ENCODE results near the gene CNGA2.

Gene CNGA2

DNA sequence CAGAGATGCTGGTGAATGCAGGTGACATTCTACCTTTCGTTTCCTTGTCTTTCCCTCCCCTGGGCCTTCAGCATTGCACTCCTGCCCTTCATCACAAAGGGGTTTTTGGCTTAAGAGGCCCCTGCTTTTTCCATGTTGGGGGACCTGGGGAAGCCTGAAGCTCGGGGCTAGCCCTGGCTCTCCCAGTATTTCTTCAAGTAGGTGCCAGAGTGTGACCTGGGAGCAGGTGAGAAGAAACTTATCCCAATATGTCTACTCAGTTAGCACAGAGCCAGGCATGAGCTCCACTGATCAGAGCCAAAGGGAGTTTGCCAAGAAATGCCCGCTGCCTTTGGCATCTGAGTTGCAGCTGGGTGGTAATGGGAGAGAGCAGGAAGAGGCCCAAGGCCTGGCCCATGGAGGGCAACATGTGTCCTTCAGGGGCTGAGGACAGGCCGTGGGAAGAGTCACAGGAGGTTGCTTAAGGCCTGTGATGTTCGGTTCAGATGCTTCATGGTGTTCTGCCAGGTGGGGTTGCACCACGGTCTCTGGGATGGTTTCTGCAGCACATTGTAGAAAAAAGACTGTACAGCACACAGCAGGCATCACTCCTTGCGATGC lies 31.7 kb upstream of the CNGA2 start:
- TF ChIP-seq, protein P1, sequence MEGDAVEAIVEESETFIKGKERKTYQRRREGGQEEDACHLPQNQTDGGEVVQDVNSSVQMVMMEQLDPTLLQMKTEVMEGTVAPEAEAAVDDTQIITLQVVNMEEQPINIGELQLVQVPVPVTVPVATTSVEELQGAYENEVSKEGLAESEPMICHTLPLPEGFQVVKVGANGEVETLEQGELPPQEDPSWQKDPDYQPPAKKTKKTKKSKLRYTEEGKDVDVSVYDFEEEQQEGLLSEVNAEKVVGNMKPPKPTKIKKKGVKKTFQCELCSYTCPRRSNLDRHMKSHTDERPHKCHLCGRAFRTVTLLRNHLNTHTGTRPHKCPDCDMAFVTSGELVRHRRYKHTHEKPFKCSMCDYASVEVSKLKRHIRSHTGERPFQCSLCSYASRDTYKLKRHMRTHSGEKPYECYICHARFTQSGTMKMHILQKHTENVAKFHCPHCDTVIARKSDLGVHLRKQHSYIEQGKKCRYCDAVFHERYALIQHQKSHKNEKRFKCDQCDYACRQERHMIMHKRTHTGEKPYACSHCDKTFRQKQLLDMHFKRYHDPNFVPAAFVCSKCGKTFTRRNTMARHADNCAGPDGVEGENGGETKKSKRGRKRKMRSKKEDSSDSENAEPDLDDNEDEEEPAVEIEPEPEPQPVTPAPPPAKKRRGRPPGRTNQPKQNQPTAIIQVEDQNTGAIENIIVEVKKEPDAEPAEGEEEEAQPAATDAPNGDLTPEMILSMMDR (IDR thresholded peaks at IDR 0.05; ENCODE audit: extremely low read depth, missing control alignments), result no peak
- DNase-seq (ENCODE audit: low spot score), result no peak

DNA sequence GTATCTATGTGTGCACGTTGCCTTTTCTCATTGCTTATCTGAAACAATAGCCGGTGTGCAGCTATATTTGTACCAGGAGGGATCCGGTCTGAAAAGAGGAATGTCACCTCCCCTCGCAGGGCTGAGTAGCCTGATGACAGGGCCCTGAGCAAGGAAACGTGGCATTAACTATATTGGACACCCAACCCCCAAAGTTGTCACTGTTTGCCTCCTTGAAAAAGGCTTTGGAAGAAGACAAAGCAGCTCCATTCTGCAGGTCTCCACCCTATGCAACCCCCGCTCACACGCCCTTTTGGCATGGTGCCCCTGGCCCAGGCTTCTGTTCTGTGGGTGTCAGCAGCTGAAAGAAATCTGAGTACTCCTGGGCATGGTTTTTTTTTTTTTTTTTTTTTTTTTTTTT lies 31.1 kb upstream of the CNGA2 start:
- TF ChIP-seq, protein P1 (IDR thresholded peaks at IDR 0.05; ENCODE audit: extremely low read depth, missing control alignments), result no peak
- no peak for DNase-seq (ENCODE audit: low spot score)

DNA sequence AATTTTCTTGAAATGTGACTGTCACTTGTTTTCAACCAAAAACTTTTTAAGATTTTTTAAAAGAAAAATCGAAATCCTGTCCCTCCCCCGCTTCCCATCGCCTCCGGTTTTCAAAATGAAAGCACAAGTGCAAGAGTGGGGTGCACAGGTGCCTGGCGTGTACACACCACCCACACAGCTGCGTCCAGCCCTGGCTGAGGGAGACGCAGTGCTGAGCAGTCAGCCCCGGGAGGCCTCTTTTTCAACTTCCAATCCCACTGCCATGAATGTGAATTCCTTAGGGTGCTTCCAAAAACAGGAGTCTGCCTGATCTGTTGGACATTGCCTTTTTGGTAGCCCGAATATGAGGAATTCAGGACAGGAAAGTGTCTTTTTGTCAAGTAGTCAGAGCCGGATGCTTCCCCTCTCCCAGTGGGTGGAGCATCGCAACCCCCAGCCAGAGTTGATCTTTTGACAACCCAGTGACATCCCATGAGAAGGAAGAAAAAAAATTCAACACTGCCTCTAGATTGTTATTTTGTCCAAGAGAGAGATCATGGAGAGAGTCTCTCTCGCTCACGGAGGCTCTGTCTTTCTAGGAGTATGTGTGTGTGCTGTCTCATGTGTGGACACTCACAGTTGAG lies 30.4 kb upstream of the CNGA2 start:
- no peak for DNase-seq (ENCODE audit: low spot score)
- TF ChIP-seq, protein P1 (IDR thresholded peaks at IDR 0.05; ENCODE audit: extremely low read depth, missing control alignments), result no peak

DNA sequence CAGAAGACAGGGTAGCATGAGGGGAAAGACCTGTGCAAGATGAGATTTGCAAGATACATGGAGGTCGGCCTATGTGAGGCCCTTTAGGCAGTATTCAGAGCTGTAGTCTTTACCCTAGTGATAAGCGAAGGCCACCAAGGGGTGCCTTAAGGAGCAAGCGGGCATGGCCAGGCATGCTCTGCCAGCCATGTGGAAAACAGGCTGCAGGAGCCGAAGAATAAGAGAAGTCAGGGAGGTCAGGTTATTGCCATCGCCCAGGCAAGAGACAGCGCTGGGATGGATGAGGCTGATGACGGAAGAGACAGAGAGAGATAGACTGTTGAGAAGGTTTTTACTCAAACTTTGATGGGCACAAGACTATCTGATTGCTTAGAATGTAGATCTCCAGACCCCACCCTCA lies 25.7 kb upstream of the CNGA2 start:
- TF ChIP-seq, protein P1 (IDR thresholded peaks at IDR 0.05; ENCODE audit: extremely low read depth, missing control alignments), result no peak
- no peak for DNase-seq (ENCODE audit: low spot score)

DNA sequence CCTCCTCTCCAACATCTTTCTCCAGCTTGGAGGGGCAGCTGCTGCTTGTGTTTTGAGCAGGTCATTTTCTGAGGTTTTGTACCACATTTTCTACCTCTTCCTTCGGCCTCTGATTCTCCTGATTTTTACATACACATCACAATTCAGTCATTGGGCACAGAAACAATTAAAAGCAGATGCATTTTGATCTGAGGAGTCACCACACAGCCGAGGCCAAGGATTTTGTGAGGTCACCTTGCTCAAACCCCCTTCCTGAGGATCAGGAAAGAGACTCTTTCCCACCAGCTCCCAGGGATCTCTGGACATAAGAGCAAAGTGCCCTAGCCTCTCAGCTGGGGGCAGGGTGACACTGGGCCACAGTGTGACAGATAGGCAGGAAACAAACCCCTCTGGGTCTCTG lies 24.1 kb upstream of the CNGA2 start:
- TF ChIP-seq, protein P1 (IDR thresholded peaks at IDR 0.05; ENCODE audit: extremely low read depth, missing control alignments), result no peak

DNA sequence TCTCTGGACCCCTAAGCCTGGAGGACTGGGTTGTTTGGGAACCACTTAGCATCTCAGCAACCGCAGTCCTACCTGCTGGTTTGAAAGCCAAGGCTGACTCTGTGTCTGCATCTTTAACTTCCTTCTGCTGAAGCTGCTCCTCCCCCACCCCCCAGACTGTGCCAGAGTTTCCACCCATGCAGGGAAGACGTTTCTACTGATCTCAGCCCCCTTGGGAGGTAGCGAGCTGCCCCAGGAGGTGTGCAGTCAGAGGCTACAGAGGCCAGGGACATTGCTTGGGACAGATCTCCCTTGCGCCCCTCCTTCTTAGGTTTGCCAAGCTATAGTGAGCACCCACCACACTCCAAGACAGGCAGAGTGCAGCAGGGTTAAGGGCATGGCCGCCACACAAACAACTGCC lies 23.4 kb upstream of the CNGA2 start:
- no peak for DNase-seq (ENCODE audit: low spot score)
- TF ChIP-seq, protein P1 (IDR thresholded peaks at IDR 0.05; ENCODE audit: extremely low read depth, missing control alignments), result no peak

More for the DNA sequence above, 24.1 kb upstream of the CNGA2 start:
- DNase-seq (ENCODE audit: low spot score), result no peak

DNA sequence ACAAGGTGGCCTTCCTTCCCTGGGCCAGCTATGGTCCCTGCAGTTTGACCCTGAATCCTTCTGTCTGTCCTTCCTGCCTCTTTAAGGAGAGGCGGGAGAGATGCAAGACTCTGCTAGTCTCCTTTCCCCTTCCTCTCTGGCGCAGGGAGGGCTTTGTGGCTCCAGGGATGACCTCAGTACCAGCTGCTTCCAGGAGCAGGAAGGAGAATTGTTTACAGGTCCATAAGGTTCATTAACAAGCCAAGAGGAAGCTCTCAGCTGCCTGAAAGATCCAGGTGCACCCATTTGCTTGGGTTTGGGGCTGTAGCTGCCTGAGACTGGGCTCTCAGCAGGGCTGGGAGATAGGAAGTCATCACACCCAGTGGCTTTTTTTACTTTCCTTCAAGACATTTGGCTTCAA lies 22.8 kb upstream of the CNGA2 start:
- TF ChIP-seq, protein P1 (IDR thresholded peaks at IDR 0.05; ENCODE audit: extremely low read depth, missing control alignments), result no peak
- DNase-seq (ENCODE audit: low spot score), result no peak

All from GM20000 (cell line).